ENCODE measurements around the gene ZNF444. TPM values are rescaled to one million over a fixed set of nuclear protein-coding genes. Genes with fewer than 3 reads are reported as not detected.

The ZNF444 gene
- total RNA-seq, 1 experiment from 2014 or later: 31.7 TPM

- TF ChIP-seq MAX (IDR thresholded peaks at IDR 0.05): no peak
- no peak for TF ChIP-seq RAD21 (IDR thresholded peaks at IDR 0.05; ENCODE audit: low read depth)
- no peak for TF ChIP-seq SRF (IDR thresholded peaks at IDR 0.05; ENCODE audit: low read depth)
- no peak for TF ChIP-seq ZFX (IDR thresholded peaks at IDR 0.05)
- TF ChIP-seq CEBPB (IDR thresholded peaks at IDR 0.05; ENCODE audit: low read depth): no peak
- TF ChIP-seq SIN3A (IDR thresholded peaks at IDR 0.05; ENCODE audit: low read depth): no peak
Measured at GRCh38 chr19:56161534-56161933, 20.4 kb downstream of the ZNF444 start (continued).

- Histone ChIP-seq H3K4me3 (replicated peaks in 1 of 2; ENCODE audit: low read depth in 1 of 2, low read length in 2 of 2) (no peak overlapping the region), H2AFZ (ENCODE audit: low read depth, low read length, poor library complexity, severe bottlenecking) (no peak overlapping the region), H3K79me2 (ENCODE audit: insufficient read depth, low read length) (no peaks in the 10 kb centered on the region), H4K20me1 (ENCODE audit: insufficient read depth) (no peaks in the 10 kb centered on the region), H3K9me2 (ENCODE audit: insufficient read depth) (no peaks in the 10 kb centered on the region), H3K9me3 (ENCODE audit: control insufficient read depth in 1 of 2, insufficient read depth in 1 of 2, low read depth in 1 of 2, low read length in 2 of 2) (no peaks in the 10 kb centered on the region), H3K4me2 (ENCODE audit: low read length) (no peak overlapping the region), H3K27ac (ENCODE audit: low read depth, low read length) (no peak overlapping the region), H3K4me1 (ENCODE audit: control insufficient read depth in 1 of 2, insufficient read depth in 2 of 2, low read length in 2 of 2) (no peaks in the 10 kb centered on the region), H3K27me3 (ENCODE audit: insufficient read depth, low read length) (no peaks in the 10 kb centered on the region), H3K36me3 (ENCODE audit: control insufficient read depth in 1 of 2, insufficient read depth in 2 of 2, low read length in 2 of 2) (no peaks in the 10 kb centered on the region), H3K9ac (ENCODE audit: low read length) (no peak overlapping the region)
- intact Hi-C loops (cut with micrococcal nuclease): no loop called here
- ChIA-PET CTCF (interaction anchor here (0.6 kb wide), 1 partner anchor 385 kb away, joined by 3 read pairs; no protein-coding TSS in a partner anchor), POLR2A (no interaction called here), RAD21 (ENCODE audit: low non-redundant PET in 1 of 2, low total read pairs in 2 of 2, uncharacterized antibody in 2 of 2, unreplicated experiment in 2 of 2) (no interaction called here)
- ATAC-seq: no peak
- TF ChIP-seq SP1 (IDR thresholded peaks at IDR 0.05; ENCODE audit: low read depth) (no peak), CBX3 (IDR thresholded peaks at IDR 0.05; ENCODE audit: low read depth) (no peak), JUND (IDR thresholded peaks at IDR 0.05) (no peak), POLR2AphosphoS5 (IDR thresholded peaks at IDR 0.05; ENCODE audit: low read depth, low read length) (no peak), SRF (IDR thresholded peaks at IDR 0.05; ENCODE audit: low read depth) (no peak), RAD21 (IDR thresholded peaks at IDR 0.05; ENCODE audit: low read depth) (no peak), MAX (IDR thresholded peaks at IDR 0.05) (no peak), ELF1 (IDR thresholded peaks at IDR 0.05; ENCODE audit: borderline replicate concordance, low read depth) (no peak), POLR2A (IDR thresholded peaks at IDR 0.05; ENCODE audit: borderline replicate concordance, extremely low read depth, insufficient read depth, insufficient read length) (no peak), REST (IDR thresholded peaks at IDR 0.05; ENCODE audit: low read depth) (no peak), EGR1 (IDR thresholded peaks at IDR 0.05; ENCODE audit: low read depth) (no peak), ZFX (IDR thresholded peaks at IDR 0.05) (no peak), EZH2phosphoT487 (IDR thresholded peaks at IDR 0.05; ENCODE audit: borderline replicate concordance) (no peak)
- BruUV-seq (replicated peaks): no TSS peak
- DNase-seq (ENCODE audit: low read depth, low spot score): no peak
Measured at GRCh38 chr19:56162258-56162657, 21.2 kb downstream of the ZNF444 start.
